GM12892 (cell line): ENCODE measurements around the gene ADARB2.

Experiments
- POLR2A ChIP-seq: IDR thresholded peaks from 2 replicates; pipeline ENCODE4 v1.6.1; 2011; ENCODE audit warnings: low read depth, low read length, control low read depth
- POLR2AphosphoS5 ChIP-seq: IDR thresholded peaks from 2 replicates; pipeline ENCODE4 v1.6.1; 2011; ENCODE audit warnings: low read depth, low read length, control low read depth

DNA sequence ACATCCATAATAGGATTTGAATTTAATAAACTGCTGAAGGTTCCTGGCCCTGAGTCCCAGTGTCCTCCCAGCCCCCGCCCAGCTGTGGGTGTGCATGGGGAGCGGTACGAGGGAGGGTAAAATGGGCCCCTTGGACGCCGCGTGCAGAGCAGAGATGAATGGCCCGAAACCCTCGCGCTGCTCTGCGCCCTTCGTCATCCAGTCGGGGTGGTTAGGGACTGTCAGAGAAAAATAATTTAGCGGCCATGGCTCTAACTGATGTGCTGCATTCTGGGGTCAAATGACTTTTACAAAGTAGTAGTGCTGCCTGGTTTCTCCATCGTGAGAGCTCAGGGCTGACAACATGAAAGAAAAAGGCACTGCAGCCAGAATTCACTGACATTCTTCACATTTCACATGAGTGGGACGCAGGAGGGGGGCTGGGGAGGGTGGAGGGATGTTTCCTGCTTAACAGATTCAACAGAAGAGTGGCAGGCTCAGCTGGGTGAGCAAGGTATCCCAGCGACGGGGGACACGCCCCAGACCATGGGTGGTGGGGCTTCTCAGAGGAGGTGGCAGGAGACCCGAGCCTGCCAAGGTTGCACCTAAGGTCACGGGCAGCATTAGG, 376.7 kb downstream of the ADARB2 start:
- TF ChIP-seq POLR2A, result no peak
- TF ChIP-seq POLR2AphosphoS5, result no peak
